Measurements from ENCODE around the gene SPIRE2. TPM values are rescaled to one million over a fixed set of nuclear protein-coding genes. Genes with fewer than 3 reads are reported as not detected.
A peak's percentile ranks its signal among the peaks of the same experiment; 100 is the strongest.

The SPIRE2 gene
- total and polyA plus RNA-seq, 2 of the 13 experiments (the other 11 are each of a cell fraction or from before 2014, with no cell fraction given) = 13.3 to 37.5 TPM

- TF ChIP-seq HMGXB4 (CRISPR knock-in tag; IDR thresholded peaks at IDR 0.05; ENCODE audit: borderline replicate concordance in 1 of 2, low read depth in 1 of 2) (peak in 1 of 2 experiments; percentile 38; a peak in 2 of 4 replicates), ZNF646 (CRISPR knock-in tag; IDR thresholded peaks at IDR 0.05) (no peak), ERF (CRISPR knock-in tag; IDR thresholded peaks at IDR 0.05) (peak; percentile 37; the same call in 1 of the 2 replicates), SP4 (CRISPR knock-in tag; IDR thresholded peaks at IDR 0.05) (no peak; the same call in 1 of the 2 replicates), DRAP1 (CRISPR knock-in tag; IDR thresholded peaks at IDR 0.05) (no peak; the same call in none of the 2 replicates), PRPF4 (IDR thresholded peaks at IDR 0.05; ENCODE audit: low read depth, low read length, poor library complexity, severe bottlenecking) (no peak), NONO (IDR thresholded peaks at IDR 0.05) (no peak), NONO (CRISPR knock-in tag; conservative IDR thresholded peaks at IDR 0.05) (peak; percentile 63; the same call in 1 of the 2 replicates), CAMTA2 (CRISPR knock-in tag; IDR thresholded peaks at IDR 0.05; ENCODE audit: borderline replicate concordance) (no peak), IRF9 (CRISPR knock-in tag; IDR thresholded peaks at IDR 0.05; ENCODE audit: borderline replicate concordance) (peak; percentile 66; the same call in 1 of the 2 replicates), MYPOP (CRISPR knock-in tag; IDR thresholded peaks at IDR 0.05) (no peak), MED1 (CRISPR knock-in tag; IDR thresholded peaks at IDR 0.05) (peak; percentile 86), SRY (CRISPR knock-in tag; IDR thresholded peaks at IDR 0.05) (0 out of 2 replicates have a peak, but pooled peaks have one; percentile 80), POGK (CRISPR knock-in tag; conservative IDR thresholded peaks at IDR 0.05) (0 out of 2 replicates have a peak, but pooled peaks have one; percentile 59)
Observed at GRCh38 chr16:89829630-89830437, 1.6 kb downstream of the SPIRE2 start (continued).

Measured in HepG2 (cell line).